Caco-2 (cell line): ENCODE data around the gene ANGPTL2. TPM values are rescaled to one million over a fixed set of nuclear protein-coding genes. Genes with fewer than 3 reads are reported as not detected.
"Not testable (repeated sequence)": the region's sequence is repeated elsewhere in the genome, so short reads cannot be mapped to it uniquely, and the experiment has no call there.

Experiments used
- Bru-seq: library from RNA; stranded (reverse); fragments of 400-500 nt; gene quantifications from one replicate; lab custom pipeline; 2021; lab: Mats Ljungman, UMichigan
- BruChase-seq, 2 experiments: library from RNA; stranded (reverse); fragments of 400-500 nt; gene quantifications; one replicate each; lab custom pipeline; 2021; lab: Mats Ljungman, UMichigan
- BruUV-seq: library from RNA; stranded (reverse); fragments of 400-500 nt; replicated peaks from 2 replicates; lab custom pipeline; 2021; lab: Mats Ljungman, UMichigan
- CTCF ChIA-PET: fragments of 300-600 bp; sonication (Branson Sonifier 250); formaldehyde crosslinking; loops from one replicate; lab custom pipeline; 2022; ENCODE audit warnings: antibody characterized with exemption; lab: Charles Lee
- POLR2A ChIA-PET: fragments of 300-600 bp; sonication (Branson Sonifier 250); formaldehyde crosslinking; loops from one replicate; lab custom pipeline; 2022; ENCODE audit warnings: antibody characterized with exemption; lab: Charles Lee
- DNase-seq, 2 experiments: peaks; one replicate each; pipeline versions ENCODE4 v3.0.0 to v3.0.0-alpha.2; 2020 to 2022
- H3K27me3 ChIP-seq: replicated peaks from 2 replicates; pipeline ENCODE4 v1.6.0; 2011; ENCODE audit warnings: low read length; ENCODE audit not compliant: control insufficient read depth, insufficient read depth
- H3K36me3 ChIP-seq: 2 replicates; pipeline ENCODE4 v1.5.1; 2011; ENCODE audit warnings: low read length; ENCODE audit not compliant: control insufficient read depth, insufficient read depth
- H3K4me1 ChIP-seq: fragments of 250-450 bp; sonication (Bioruptor Pico); 2 replicates; pipeline ENCODE4 v1.5.1; 2020; ENCODE audit warnings: mild to moderate bottlenecking
- H3K4me3 ChIP-seq: 2 replicates; pipeline ENCODE4 v1.5.1; 2011; ENCODE audit warnings: low read depth, mild to moderate bottlenecking, control low read depth, low read length
- H3K9me3 ChIP-seq: fragments of 250-450 bp; sonication (Bioruptor Pico); 2 replicates; pipeline ENCODE4 v1.5.1; 2020; ENCODE audit warnings: mild to moderate bottlenecking, moderate library complexity
- H3K27ac Mint-ChIP-seq: one replicate; pipeline ENCODE4 v1.8.0; 2022; ENCODE audit warnings: mixed read lengths; ENCODE audit not compliant: unreplicated experiment
- H3K27me3 Mint-ChIP-seq: one replicate; pipeline ENCODE4 v1.8.0; 2022; ENCODE audit warnings: mixed read lengths; ENCODE audit not compliant: insufficient read depth, unreplicated experiment
- H3K36me3 Mint-ChIP-seq: one replicate; pipeline ENCODE4 v1.8.0; 2022; ENCODE audit warnings: mild to moderate bottlenecking, mixed read lengths; ENCODE audit not compliant: insufficient read depth, unreplicated experiment
- H3K4me1 Mint-ChIP-seq: one replicate; pipeline ENCODE4 v1.8.0; 2022; ENCODE audit warnings: low read depth, mixed read lengths; ENCODE audit not compliant: unreplicated experiment
- H3K4me3 Mint-ChIP-seq: one replicate; pipeline ENCODE4 v1.8.0; 2022; ENCODE audit warnings: mild to moderate bottlenecking, moderate library complexity, mixed read lengths; ENCODE audit not compliant: unreplicated experiment
- H3K9me3 Mint-ChIP-seq: one replicate; pipeline ENCODE4 v1.8.0; 2022; ENCODE audit warnings: mixed read lengths; ENCODE audit not compliant: unreplicated experiment
- CTCF ChIP-seq, 2 experiments: fragments of 200-600 bp in 1 of 2; IDR thresholded peaks; 1 replicate in 1 of 2; 2 replicates in 1 of 2; pipeline versions ENCODE4 v1.5.1 to v1.8.0; 2011 to 2022; ENCODE audit warnings: antibody characterized with exemption in 1 of 2, control low read depth in 1 of 2, inconsistent platforms in 1 of 2, low read depth in 1 of 2, low read length in 1 of 2, mild to moderate bottlenecking in 1 of 2, moderate library complexity in 1 of 2; ENCODE audit not compliant: insufficient read depth in 1 of 2, severe bottlenecking in 1 of 2, unreplicated experiment in 1 of 2
- intact Hi-C: fragments of 100-400 bp; cut with micrococcal nuclease; formaldehyde crosslinking; loops from one replicate; pipeline ENCODE4 v1.10.0; 2022; ENCODE audit not compliant: unreplicated experiment
- long read RNA-seq: library from polyadenylated mRNA; stranded (forward); transcript quantifications from one replicate; pipeline ENCODE4 v2.0.0, GENCODE V29; 2022
- total RNA-seq: library from RNA; stranded (reverse); gene quantifications from 2 replicates; pipeline ENCODE4 v1.2.3, GENCODE V29; 2022

Gene ANGPTL2
- not detected in 2 replicates for total RNA-seq
- percentile 6 among the genes with signal in this experiment for Bru-seq, nascent RNA
- percentile 9 among the genes with signal in this experiment for BruChase-seq, experiment 1, labeled RNA remaining after a 2-hour chase
- not detected for BruChase-seq, experiment 2, labeled RNA remaining after a 6-hour chase
- long read RNA-seq = 0 reads

- no peak for DNase-seq
- Mint-ChIP-seq H3K27me3 (no peaks in the 10 kb centered on the region), H3K4me1 (peaks cover 22% of the 10 kb centered on the region), H3K4me3 (no peak within 1 kb of the TSS), H3K9me3 (no peaks in the 10 kb centered on the region), H3K27ac (peak within 1 kb of the TSS; percentile 49), H3K36me3 (peaks cover 14% of the 10 kb centered on the region)
- intact Hi-C loops = loop anchor here (5.0 kb wide), 1 partner anchor 420 kb away; no protein-coding TSS in a partner anchor
- no peak for TF ChIP-seq CTCF (IDR thresholded peaks at IDR 0.05; ENCODE audit: insufficient read depth in 1 of 2, low read depth in 1 of 2, low read length in 1 of 2, severe bottlenecking in 1 of 2, unreplicated experiment in 1 of 2)
- BruUV-seq = no TSS peak
- Histone ChIP-seq H3K36me3 (no peaks in the 10 kb centered on the region; the same call in 1 of the 2 replicates), H3K9me3 (no peaks in the 10 kb centered on the region), H3K4me3 (no peak within 1 kb of the TSS), H3K4me1 (peaks cover 7% of the 10 kb centered on the region; the same call in 1 of the 2 replicates), H3K27me3 (no peaks in the 10 kb centered on the region)
- ChIA-PET POLR2A (no interaction called here), CTCF (interaction anchor here (1.0 kb wide), 1 partner anchor 183 kb away, joined by 3 read pairs; no protein-coding TSS in a partner anchor)
Observed at GRCh38 chr9:127122176-127123063, at the start of gene ANGPTL2. Gene ANGPTL2, minus strand, starts transcription at chr9:127122635. Its CDS starts 13,904 bp downstream, at chr9:127108731.

GRCh38 chr9:127171348-127171747 lies 48.9 kb upstream of the ANGPTL2 start:
- H3K4me3 ChIP-seq, H3K36me3 ChIP-seq, intact Hi-C loops, H3K9me3 Mint-ChIP-seq, CTCF ChIA-PET, H3K4me1 ChIP-seq, H3K4me1 Mint-ChIP-seq, BruUV-seq, H3K27me3 Mint-ChIP-seq, H3K27me3 ChIP-seq, POLR2A ChIA-PET, H3K4me3 Mint-ChIP-seq, H3K27ac Mint-ChIP-seq, H3K9me3 ChIP-seq, DNase-seq: not testable (repeated sequence)
- H3K36me3 Mint-ChIP-seq = peaks cover 20% of the 10 kb centered on the region

GRCh38 chr9:127170652-127171051 lies 48.2 kb upstream of the ANGPTL2 start:
- no peak for TF ChIP-seq CTCF (IDR thresholded peaks at IDR 0.05; ENCODE audit: insufficient read depth in 1 of 2, low read depth in 1 of 2, low read length in 1 of 2, severe bottlenecking in 1 of 2, unreplicated experiment in 1 of 2)
- Histone ChIP-seq H3K4me3 (no peak overlapping the region), H3K27me3 (no peaks in the 10 kb centered on the region), H3K36me3 (peaks cover 1% of the 10 kb centered on the region; the same call in 1 of the 2 replicates), H3K9me3 (no peaks in the 10 kb centered on the region), H3K4me1 (no peaks in the 10 kb centered on the region)
- DNase-seq = no peak
- Mint-ChIP-seq H3K27me3 (no peaks in the 10 kb centered on the region), H3K4me3 (no peak overlapping the region), H3K9me3 (no peaks in the 10 kb centered on the region), H3K4me1 (no peaks in the 10 kb centered on the region), H3K36me3 (peaks cover 20% of the 10 kb centered on the region), H3K27ac (no peak overlapping the region)
- POLR2A ChIA-PET = no interaction called here
- intact Hi-C loops = no loop called here
- no TSS peak for BruUV-seq
- CTCF ChIA-PET = interaction anchor here (0.5 kb wide), 1 partner anchor 214 kb away, joined by 3 read pairs; no protein-coding TSS in a partner anchor
